Osteocyte (in vitro differentiated cells): Measurements from ENCODE around the gene FLYWCH1. TPM values are rescaled to one million over a fixed set of nuclear protein-coding genes. Genes with fewer than 3 reads are reported as not detected.
A peak's percentile ranks its signal among the peaks of the same experiment; 100 is the strongest.

Source experiments
- DNase-seq: peaks from one replicate; pipeline ENCODE4 v3.0.0; 2021; ENCODE audit warnings: mixed read lengths; ENCODE audit not compliant: unreplicated experiment; ENCODE audit errors: extremely low spot score
- H3K27ac Mint-ChIP-seq: one replicate; pipeline ENCODE4 v1.8.0; 2021; ENCODE audit warnings: mild to moderate bottlenecking, mixed read lengths; ENCODE audit not compliant: unreplicated experiment
- H3K27me3 Mint-ChIP-seq: one replicate; pipeline ENCODE4 v1.8.0; 2021; ENCODE audit warnings: mixed read lengths; ENCODE audit not compliant: unreplicated experiment
- H3K36me3 Mint-ChIP-seq: one replicate; pipeline ENCODE4 v1.8.0; 2021; ENCODE audit warnings: mixed read lengths; ENCODE audit not compliant: unreplicated experiment
- H3K4me1 Mint-ChIP-seq: one replicate; pipeline ENCODE4 v1.8.0; 2021; ENCODE audit warnings: mixed read lengths; ENCODE audit not compliant: unreplicated experiment
- H3K4me3 Mint-ChIP-seq: one replicate; pipeline ENCODE4 v1.8.0; 2021; ENCODE audit warnings: mild to moderate bottlenecking, moderate library complexity, mixed read lengths; ENCODE audit not compliant: unreplicated experiment
- H3K9me3 Mint-ChIP-seq: one replicate; pipeline ENCODE4 v1.8.0; 2021; ENCODE audit warnings: mixed read lengths; ENCODE audit not compliant: unreplicated experiment
- total RNA-seq: library from RNA; stranded (reverse); gene quantifications from 2 replicates; pipeline ENCODE4 v1.2.1, GENCODE V29; 2021
- TF ChIP-seq, protein P1 (sequence below): fragments of 200-600 bp; sonication (generic); IDR thresholded peaks from 2 replicates; pipeline ENCODE4 v1.5.0; 2021; ENCODE audit warnings: antibody characterized with exemption, mild to moderate bottlenecking, moderate library complexity

The FLYWCH1 gene
- total RNA-seq, 1 donor from 2014 or later, result 46.4 TPM

- no peaks in the 10 kb centered on the region for H3K36me3 Mint-ChIP-seq
- peak overlapping the region; percentile 95 for H3K27ac Mint-ChIP-seq
- DNase-seq, result peak; percentile 99
- H3K27me3 Mint-ChIP-seq, result peaks cover 41% of the 10 kb centered on the region
- no peaks in the 10 kb centered on the region for H3K9me3 Mint-ChIP-seq
- peaks cover 8% of the 10 kb centered on the region for H3K4me1 Mint-ChIP-seq
- TF ChIP-seq, protein P1, sequence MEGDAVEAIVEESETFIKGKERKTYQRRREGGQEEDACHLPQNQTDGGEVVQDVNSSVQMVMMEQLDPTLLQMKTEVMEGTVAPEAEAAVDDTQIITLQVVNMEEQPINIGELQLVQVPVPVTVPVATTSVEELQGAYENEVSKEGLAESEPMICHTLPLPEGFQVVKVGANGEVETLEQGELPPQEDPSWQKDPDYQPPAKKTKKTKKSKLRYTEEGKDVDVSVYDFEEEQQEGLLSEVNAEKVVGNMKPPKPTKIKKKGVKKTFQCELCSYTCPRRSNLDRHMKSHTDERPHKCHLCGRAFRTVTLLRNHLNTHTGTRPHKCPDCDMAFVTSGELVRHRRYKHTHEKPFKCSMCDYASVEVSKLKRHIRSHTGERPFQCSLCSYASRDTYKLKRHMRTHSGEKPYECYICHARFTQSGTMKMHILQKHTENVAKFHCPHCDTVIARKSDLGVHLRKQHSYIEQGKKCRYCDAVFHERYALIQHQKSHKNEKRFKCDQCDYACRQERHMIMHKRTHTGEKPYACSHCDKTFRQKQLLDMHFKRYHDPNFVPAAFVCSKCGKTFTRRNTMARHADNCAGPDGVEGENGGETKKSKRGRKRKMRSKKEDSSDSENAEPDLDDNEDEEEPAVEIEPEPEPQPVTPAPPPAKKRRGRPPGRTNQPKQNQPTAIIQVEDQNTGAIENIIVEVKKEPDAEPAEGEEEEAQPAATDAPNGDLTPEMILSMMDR, result peak; percentile 99
- peak overlapping the region; percentile 89 for H3K4me3 Mint-ChIP-seq
Observed at GRCh38 chr16:2867987-2868789, 43.5 kb upstream of the FLYWCH1 start.

GRCh38 chr16:2871926-2872325 is 39.8 kb upstream of the FLYWCH1 start:
- H3K4me3 Mint-ChIP-seq, result no peak overlapping the region
- peaks cover 17% of the 10 kb centered on the region for H3K27me3 Mint-ChIP-seq
- TF ChIP-seq, protein P1, result no peak
- no peaks in the 10 kb centered on the region for H3K9me3 Mint-ChIP-seq
- DNase-seq, result no peak
- peaks cover 12% of the 10 kb centered on the region for H3K4me1 Mint-ChIP-seq
- H3K36me3 Mint-ChIP-seq, result no peaks in the 10 kb centered on the region
- no peak overlapping the region for H3K27ac Mint-ChIP-seq

GRCh38 chr16:2874032-2874911 is 37.5 kb upstream of the FLYWCH1 start:
- Mint-ChIP-seq H3K36me3 (no peaks in the 10 kb centered on the region), H3K9me3 (no peaks in the 10 kb centered on the region), H3K4me3 (no peak overlapping the region), H3K27ac (no peak overlapping the region), H3K4me1 (peaks cover 4% of the 10 kb centered on the region), H3K27me3 (peaks cover 17% of the 10 kb centered on the region)
- no peak for DNase-seq
- TF ChIP-seq, protein P1, result no peak

- Mint-ChIP-seq H3K27ac (no peak overlapping the region), H3K9me3 (no peaks in the 10 kb centered on the region), H3K36me3 (no peaks in the 10 kb centered on the region), H3K27me3 (peaks cover 11% of the 10 kb centered on the region), H3K4me1 (peaks cover 4% of the 10 kb centered on the region), H3K4me3 (no peak overlapping the region)
- TF ChIP-seq, protein P1, result peak; percentile 95
- peak; percentile 90 for DNase-seq
Observed at GRCh38 chr16:2874912-2875362, 36.8 kb upstream of the FLYWCH1 start.
